ENCODE measurements around the gene FLT1. TPM values are rescaled to one million over a fixed set of nuclear protein-coding genes. Genes with fewer than 3 reads are reported as not detected.

FLT1 gene
- total RNA-seq, 2 experiments from 2014 or later, result 2.0 to 2.5 TPM

DNA sequence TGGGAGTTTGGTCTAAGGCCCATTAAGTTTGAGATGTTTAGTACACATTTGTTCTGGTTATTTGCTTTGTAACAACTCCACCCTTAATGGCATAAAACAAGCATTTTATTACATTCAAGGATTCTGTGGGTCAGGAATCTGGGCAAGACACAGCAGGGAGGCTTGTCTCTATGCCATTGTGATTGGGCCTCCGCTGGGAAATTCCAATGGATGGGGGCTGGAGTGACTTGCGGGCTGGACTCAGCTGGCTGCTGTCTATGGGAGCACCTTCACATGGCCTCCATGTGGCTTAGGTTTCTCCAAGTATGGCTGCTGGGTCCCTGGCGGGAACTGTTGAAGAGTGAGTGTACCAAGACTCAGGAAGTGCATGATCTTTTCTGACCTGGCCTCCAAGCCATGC, 197.6 kb downstream of the FLT1 start:
- CTCF ChIA-PET, result no interaction called here
- no peak overlapping the region for H3K27ac Mint-ChIP-seq
- no peak for DNase-seq
- POLR2A ChIA-PET, result no interaction called here
- H3K36me3 Mint-ChIP-seq (ENCODE audit: low read depth), result peaks cover 19% of the 10 kb centered on the region
- H3K9me3 Mint-ChIP-seq, result no peaks in the 10 kb centered on the region
- no peaks in the 10 kb centered on the region for H3K27me3 Mint-ChIP-seq
- no peak overlapping the region for H3K4me3 Mint-ChIP-seq
- peaks cover 8% of the 10 kb centered on the region for H3K4me1 Mint-ChIP-seq

DNA sequence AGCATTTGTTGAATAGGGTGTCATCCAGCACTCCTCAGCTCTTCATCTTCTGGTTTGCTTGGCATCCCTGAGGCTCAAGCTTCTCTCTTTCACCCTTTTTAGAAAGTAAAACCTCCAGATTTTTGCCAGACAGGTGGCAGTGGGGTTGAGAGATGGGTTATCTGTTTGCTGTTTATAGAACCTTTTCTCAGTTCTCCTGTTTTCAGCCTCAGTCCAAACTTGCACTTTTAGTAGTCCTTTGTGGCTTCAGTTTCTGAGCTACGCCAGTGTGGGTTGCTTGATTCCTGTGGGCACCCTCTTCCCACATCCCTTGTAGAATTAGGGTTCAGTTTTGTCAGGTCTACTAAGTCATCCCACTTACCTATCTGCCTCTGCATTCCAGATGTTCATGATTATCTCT, 208.7 kb downstream of the FLT1 start:
- Mint-ChIP-seq H3K27me3 (no peaks in the 10 kb centered on the region), H3K4me1 (peaks cover 10% of the 10 kb centered on the region), H3K36me3 (ENCODE audit: low read depth) (peaks cover 49% of the 10 kb centered on the region), H3K4me3 (no peak overlapping the region), H3K27ac (no peak overlapping the region), H3K9me3 (no peaks in the 10 kb centered on the region)
- DNase-seq, result no peak
- ChIA-PET CTCF (no interaction called here), POLR2A (no interaction called here)

DNA sequence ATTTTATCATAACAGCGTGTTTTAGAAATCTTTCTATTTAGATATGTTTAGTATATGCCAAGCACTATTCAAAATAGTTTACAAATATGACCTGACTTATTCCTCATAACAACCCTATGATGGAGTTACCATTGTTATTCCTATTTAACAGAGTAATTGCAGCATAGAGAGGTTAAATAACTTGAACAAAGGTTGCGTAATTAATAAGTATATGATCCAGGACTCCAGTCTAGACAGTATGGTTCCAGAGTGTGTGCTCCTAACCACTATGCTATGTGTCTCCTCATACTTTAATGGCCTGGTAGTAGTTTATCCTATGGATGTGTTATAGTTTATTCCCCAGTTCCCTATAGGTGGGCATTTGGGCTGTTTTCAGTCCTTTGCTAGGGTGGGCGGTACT, 211.3 kb downstream of the FLT1 start:
- peaks cover 11% of the 10 kb centered on the region for H3K4me1 Mint-ChIP-seq
- ChIA-PET CTCF (no interaction called here), POLR2A (no interaction called here)
- H3K27ac Mint-ChIP-seq, result no peak overlapping the region
- H3K27me3 Mint-ChIP-seq, result no peaks in the 10 kb centered on the region
- peaks cover 62% of the 10 kb centered on the region for H3K36me3 Mint-ChIP-seq (ENCODE audit: low read depth)
- no peak for DNase-seq
- H3K4me3 Mint-ChIP-seq, result no peak overlapping the region
- no peaks in the 10 kb centered on the region for H3K9me3 Mint-ChIP-seq

DNA sequence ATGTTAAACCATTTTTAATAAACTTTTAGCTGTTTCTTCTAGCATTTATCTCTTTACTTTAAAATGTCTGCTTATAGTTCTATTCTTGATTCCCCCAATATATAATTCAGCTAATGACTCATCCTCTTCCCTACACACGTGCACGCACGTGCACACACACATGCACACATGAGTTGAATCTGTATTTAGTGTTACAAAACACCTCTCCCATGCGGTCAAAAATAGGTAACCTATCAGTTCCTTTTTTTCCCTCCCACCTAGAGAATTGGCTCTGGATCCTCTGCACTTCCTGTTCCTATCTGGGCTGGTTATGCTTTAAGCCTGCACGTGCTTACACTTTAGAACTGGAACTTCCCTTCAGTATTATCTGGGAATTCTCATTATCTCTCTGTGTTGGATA, 212.5 kb downstream of the FLT1 start:
- POLR2A ChIA-PET, result no interaction called here
- Mint-ChIP-seq H3K9me3 (no peaks in the 10 kb centered on the region), H3K4me3 (no peak overlapping the region), H3K36me3 (ENCODE audit: low read depth) (peaks cover 56% of the 10 kb centered on the region), H3K4me1 (peaks cover 11% of the 10 kb centered on the region), H3K27me3 (no peaks in the 10 kb centered on the region), H3K27ac (no peak overlapping the region)
- DNase-seq, result no peak
- CTCF ChIA-PET, result no interaction called here

DNA sequence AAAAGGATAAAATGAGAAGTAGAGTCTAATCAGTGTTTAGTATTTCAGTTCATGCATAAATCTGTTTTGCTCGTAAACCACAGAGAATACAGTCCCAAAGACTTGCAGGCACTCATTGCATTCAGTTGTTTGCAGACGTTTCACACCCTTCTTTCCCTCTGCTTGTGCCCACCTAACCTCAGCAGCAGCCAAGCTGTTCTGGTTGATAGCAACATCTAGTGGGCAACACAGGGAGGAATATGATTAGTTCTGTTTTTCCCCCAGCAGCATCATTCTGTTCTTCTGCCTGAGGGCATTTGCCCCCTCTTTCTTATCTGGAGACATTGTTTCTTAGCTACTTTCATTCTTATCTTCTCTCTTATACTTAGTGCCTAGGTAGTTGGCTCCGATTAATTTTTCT, 221.0 kb downstream of the FLT1 start:
- ChIA-PET POLR2A (no interaction called here), CTCF (no interaction called here)
- Mint-ChIP-seq H3K27ac (no peak overlapping the region), H3K4me1 (peaks cover 3% of the 10 kb centered on the region), H3K36me3 (ENCODE audit: low read depth) (peaks cover 44% of the 10 kb centered on the region), H3K4me3 (no peak overlapping the region), H3K27me3 (no peaks in the 10 kb centered on the region), H3K9me3 (no peaks in the 10 kb centered on the region)
- DNase-seq, result no peak

DNA sequence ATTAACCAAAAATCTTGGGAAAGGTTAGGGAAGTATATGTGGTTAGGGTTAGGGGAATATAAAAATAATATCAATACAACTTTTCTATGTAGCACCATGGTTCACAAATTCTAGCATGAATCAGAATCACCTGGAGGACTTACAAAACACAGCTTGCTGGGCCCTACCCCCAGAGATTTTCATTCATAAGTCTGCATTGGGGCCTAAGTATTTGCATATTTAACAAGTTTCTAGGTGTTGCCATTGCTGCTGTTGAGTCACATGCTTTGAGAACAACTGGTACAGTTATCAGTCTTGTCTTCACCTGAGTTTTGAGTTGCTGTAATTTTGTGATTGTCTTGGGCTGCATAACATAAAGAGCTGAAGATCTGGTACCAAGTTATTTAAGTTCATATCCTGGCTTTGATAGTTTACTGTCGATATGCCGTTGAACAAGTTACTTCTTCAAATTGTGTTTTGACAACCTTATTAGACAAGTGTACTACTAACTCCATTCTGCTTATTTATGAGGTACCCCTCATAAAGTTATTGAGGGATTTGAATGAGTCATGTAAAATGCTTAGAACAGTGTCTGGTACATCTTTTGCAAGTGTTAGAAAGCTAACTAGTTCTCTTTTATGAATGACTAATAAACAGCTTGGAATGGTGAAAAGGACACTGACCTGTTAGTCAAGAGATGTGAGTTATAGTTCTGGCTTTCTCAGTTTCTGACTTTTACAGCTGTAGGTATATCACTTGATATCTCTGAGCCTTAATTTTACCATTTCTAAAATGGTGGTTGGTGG, 223.7 kb downstream of the FLT1 start:
- ChIA-PET CTCF (no interaction called here), POLR2A (no interaction called here)
- peaks cover 60% of the 10 kb centered on the region for H3K36me3 Mint-ChIP-seq (ENCODE audit: low read depth)
- H3K4me3 Mint-ChIP-seq, result no peak overlapping the region
- H3K4me1 Mint-ChIP-seq, result peaks cover 11% of the 10 kb centered on the region
- H3K27me3 Mint-ChIP-seq, result no peaks in the 10 kb centered on the region
- no peak overlapping the region for H3K27ac Mint-ChIP-seq
- peaks cover 2% of the 10 kb centered on the region for H3K9me3 Mint-ChIP-seq
- no peak for DNase-seq

DNA sequence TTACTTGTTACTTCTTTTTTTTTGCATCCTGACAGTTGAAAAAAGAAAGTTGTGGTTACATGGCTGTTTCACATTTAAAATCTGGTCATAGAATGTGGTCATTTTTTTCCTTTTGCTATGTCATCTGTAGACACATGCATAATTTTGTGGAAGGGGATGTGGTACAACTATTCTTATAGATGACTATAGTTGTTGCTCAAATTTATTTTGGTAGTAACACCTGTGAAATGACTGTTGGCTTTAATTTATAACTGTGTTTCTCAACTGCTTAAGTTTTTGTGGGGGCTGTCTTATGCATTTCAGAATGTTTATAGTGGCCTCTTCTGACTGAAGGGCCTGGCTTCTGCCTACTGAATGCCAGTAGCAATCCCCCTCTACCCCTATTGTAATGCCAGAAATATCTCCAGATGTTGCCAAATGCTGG, 226.1 kb downstream of the FLT1 start:
- no peak for DNase-seq
- Mint-ChIP-seq H3K27ac (no peak overlapping the region), H3K4me1 (peaks cover 11% of the 10 kb centered on the region), H3K4me3 (no peak overlapping the region), H3K36me3 (ENCODE audit: low read depth) (peaks cover 50% of the 10 kb centered on the region), H3K9me3 (peaks cover 2% of the 10 kb centered on the region), H3K27me3 (no peaks in the 10 kb centered on the region)
- ChIA-PET POLR2A (no interaction called here), CTCF (no interaction called here)

DNA sequence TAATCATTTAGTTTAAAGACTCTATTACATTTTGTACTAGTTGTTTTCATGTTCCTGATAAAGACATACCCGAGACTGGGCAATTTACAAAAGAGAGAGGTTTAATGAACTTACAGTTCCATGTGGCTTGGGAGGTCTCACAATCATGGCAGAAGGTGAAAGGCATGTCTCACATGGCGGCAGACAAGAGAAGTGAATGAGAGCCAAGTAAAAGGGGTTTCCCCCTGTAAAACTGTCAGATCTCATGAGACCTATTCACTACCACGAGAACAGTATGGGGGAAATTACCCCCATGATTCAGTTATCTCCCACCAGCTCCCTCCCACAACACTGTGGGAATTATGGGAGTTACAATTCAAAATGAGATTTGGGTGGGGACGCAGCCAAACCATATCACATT, 227.4 kb downstream of the FLT1 start:
- peaks cover 59% of the 10 kb centered on the region for H3K36me3 Mint-ChIP-seq (ENCODE audit: low read depth)
- peaks cover 11% of the 10 kb centered on the region for H3K4me1 Mint-ChIP-seq
- ChIA-PET CTCF (no interaction called here), POLR2A (interaction anchor here (2.3 kb wide), 1 partner anchor 128 kb away, joined by 5 read pairs; no protein-coding TSS in a partner anchor)
- H3K4me3 Mint-ChIP-seq, result no peak overlapping the region
- H3K27me3 Mint-ChIP-seq, result no peaks in the 10 kb centered on the region
- no peak overlapping the region for H3K27ac Mint-ChIP-seq
- DNase-seq, result no peak
- peaks cover 3% of the 10 kb centered on the region for H3K9me3 Mint-ChIP-seq

DNA sequence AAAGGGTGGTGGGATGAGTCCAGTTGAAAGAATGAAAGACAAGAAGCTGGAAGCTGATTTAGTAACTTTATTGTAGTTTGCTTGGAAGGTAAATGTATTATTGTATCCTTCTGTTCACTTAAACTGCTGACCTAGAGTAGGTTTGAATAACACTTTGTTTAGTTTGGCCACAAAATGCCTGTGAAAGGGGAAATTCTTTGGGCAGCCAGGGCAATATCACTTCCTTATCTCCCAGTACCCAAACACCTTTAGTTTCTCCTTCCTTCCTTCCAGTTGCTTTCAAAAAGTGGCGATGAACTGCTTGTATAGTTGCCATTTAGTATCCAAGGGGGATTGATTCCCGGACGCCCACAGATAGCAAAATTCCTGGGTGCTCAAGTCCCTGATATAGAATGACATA, 236.5 kb downstream of the FLT1 start:
- ChIA-PET CTCF (no interaction called here), POLR2A (no interaction called here)
- Mint-ChIP-seq H3K9me3 (peaks cover 2% of the 10 kb centered on the region), H3K4me3 (no peak overlapping the region), H3K36me3 (ENCODE audit: low read depth) (peaks cover 44% of the 10 kb centered on the region), H3K27ac (no peak overlapping the region), H3K4me1 (no peaks in the 10 kb centered on the region), H3K27me3 (no peaks in the 10 kb centered on the region)
- no peak for DNase-seq

DNA sequence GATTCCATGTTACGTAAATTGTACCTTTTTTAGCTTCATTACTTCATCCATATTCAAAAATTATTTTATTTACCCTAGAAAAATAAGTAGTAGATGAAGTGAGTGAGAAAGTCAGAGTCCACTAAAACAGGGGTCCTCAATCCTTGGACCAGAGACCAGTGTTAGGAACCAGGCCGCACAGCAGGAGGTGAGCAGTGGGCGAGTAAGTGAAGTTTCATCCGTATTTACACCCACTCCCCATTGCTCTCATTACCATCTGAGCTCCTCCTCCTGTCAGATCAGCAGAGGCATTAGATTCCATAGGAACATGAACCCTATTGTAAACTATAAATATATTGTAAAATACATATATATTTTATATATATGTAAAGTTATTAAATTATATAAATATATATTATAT, 237.6 kb downstream of the FLT1 start:
- ChIA-PET CTCF (no interaction called here), POLR2A (no interaction called here)
- no peak overlapping the region for H3K27ac Mint-ChIP-seq
- no peaks in the 10 kb centered on the region for H3K4me1 Mint-ChIP-seq
- H3K9me3 Mint-ChIP-seq, result no peaks in the 10 kb centered on the region
- no peak overlapping the region for H3K4me3 Mint-ChIP-seq
- H3K27me3 Mint-ChIP-seq, result no peaks in the 10 kb centered on the region
- DNase-seq, result no peak
- peaks cover 35% of the 10 kb centered on the region for H3K36me3 Mint-ChIP-seq (ENCODE audit: low read depth)

DNA sequence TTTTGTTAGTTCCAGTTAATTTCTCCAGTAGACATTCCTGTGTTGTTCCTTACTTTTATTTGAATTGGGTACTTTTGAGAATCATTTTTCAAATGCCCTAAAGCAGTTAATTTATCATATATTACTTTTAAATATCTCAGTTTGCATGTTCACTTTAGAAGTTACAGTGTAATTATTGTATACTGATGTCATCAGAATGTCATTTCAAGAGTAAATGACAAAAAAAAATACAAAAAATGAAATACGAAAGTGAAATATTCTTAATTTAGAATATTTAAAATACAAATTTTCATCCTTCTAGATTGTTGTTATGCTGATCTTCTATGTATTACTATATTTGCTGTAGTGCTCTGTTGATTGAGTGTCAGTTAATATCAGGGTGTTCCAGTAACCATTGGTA, 242.4 kb downstream of the FLT1 start:
- no peak for DNase-seq
- peaks cover 52% of the 10 kb centered on the region for H3K36me3 Mint-ChIP-seq (ENCODE audit: low read depth)
- H3K27ac Mint-ChIP-seq, result no peak overlapping the region
- H3K27me3 Mint-ChIP-seq, result no peaks in the 10 kb centered on the region
- ChIA-PET POLR2A (no interaction called here), CTCF (no interaction called here)
- H3K9me3 Mint-ChIP-seq, result no peaks in the 10 kb centered on the region
- peaks cover 21% of the 10 kb centered on the region for H3K4me1 Mint-ChIP-seq
- H3K4me3 Mint-ChIP-seq, result no peak overlapping the region

DNA sequence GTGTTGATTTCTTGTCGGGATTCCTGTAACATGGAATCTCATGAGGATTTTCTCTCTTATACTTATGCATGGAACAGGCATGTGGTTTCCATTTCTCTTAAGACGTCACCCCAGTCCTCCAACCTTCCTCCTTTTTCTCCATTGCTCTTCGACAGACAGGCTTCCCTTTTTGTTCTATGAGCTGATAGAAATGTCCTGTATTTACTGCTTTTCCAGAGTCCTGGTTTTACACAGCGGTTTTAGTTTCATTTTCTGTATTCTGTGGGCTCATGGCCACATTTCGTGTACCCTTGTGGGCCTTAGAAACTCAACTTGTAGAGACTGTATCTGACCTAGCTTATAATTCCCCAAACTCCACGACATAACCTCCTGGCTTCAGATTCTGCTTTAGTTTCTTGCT, 243.5 kb downstream of the FLT1 start:
- no peaks in the 10 kb centered on the region for H3K27me3 Mint-ChIP-seq
- H3K27ac Mint-ChIP-seq, result no peak overlapping the region
- no peak overlapping the region for H3K4me3 Mint-ChIP-seq
- DNase-seq, result no peak
- H3K4me1 Mint-ChIP-seq, result peaks cover 21% of the 10 kb centered on the region
- POLR2A ChIA-PET, result no interaction called here
- H3K36me3 Mint-ChIP-seq (ENCODE audit: low read depth), result peaks cover 53% of the 10 kb centered on the region
- no peaks in the 10 kb centered on the region for H3K9me3 Mint-ChIP-seq
- CTCF ChIA-PET, result no interaction called here

DNA sequence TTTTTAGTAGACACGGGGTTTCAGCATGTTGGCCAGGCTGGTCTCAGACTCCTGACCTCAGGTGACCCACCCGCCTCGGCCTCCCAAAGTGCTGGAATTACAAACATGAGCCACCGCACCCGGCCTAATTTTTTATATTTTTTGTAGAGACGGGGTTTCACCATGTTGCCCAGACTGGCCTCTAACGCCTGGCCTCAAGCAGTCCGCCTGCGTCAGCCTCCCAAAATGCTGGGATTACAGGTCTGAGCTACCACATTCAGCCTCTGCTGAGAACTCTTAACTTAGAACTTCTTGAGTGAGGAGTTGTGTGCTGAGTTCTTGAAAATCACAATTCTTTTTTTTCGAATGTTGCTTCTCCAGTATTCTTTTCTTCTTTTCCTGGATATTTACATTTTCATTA, 244.4 kb downstream of the FLT1 start:
- CTCF ChIA-PET, result interaction anchor here (1.1 kb wide), 1 partner anchor 22 kb away, joined by 3 read pairs; no protein-coding TSS in a partner anchor
- no peak overlapping the region for H3K4me3 Mint-ChIP-seq
- H3K9me3 Mint-ChIP-seq, result no peaks in the 10 kb centered on the region
- no peak for DNase-seq
- H3K4me1 Mint-ChIP-seq, result peaks cover 21% of the 10 kb centered on the region
- peaks cover 49% of the 10 kb centered on the region for H3K36me3 Mint-ChIP-seq (ENCODE audit: low read depth)
- no peaks in the 10 kb centered on the region for H3K27me3 Mint-ChIP-seq
- POLR2A ChIA-PET, result no interaction called here
- no peak overlapping the region for H3K27ac Mint-ChIP-seq
